ENCODE data around the gene PTPRR.

PTPRR gene

GRCh38 chr12:70907412-70907811, 13.1 kb downstream of the PTPRR start:
- H3K4me3 ChIP-seq (ENCODE audit: low read depth, low read length), result no peak overlapping the region

GRCh38 chr12:70895956-70896355, 24.6 kb downstream of the PTPRR start:
- TF ChIP-seq CTCF (IDR thresholded peaks at IDR 0.05; ENCODE audit: insufficient read depth, low read length, missing control alignments), result no peak
- H3K4me3 ChIP-seq (ENCODE audit: low read depth, low read length), result no peak overlapping the region
- CTCF ChIA-PET, result no interaction called here
- POLR2A ChIA-PET, result no interaction called here
- DNase-seq (ENCODE audit: low read depth, low spot score), result no peak

More at GRCh38 chr12:70907412-70907811, 13.1 kb downstream of the PTPRR start:
- no peak for DNase-seq (ENCODE audit: low read depth, low spot score)
- CTCF ChIA-PET, result no interaction called here
- POLR2A ChIA-PET, result no interaction called here
- TF ChIP-seq CTCF (IDR thresholded peaks at IDR 0.05; ENCODE audit: insufficient read depth, low read length, missing control alignments), result no peak

- CTCF ChIA-PET, result no interaction called here
Measured at GRCh38 chr12:70892593-70892992, 27.9 kb downstream of the PTPRR start.

GRCh38 chr12:70890895-70891832, 29.4 kb downstream of the PTPRR start:
- ChIA-PET POLR2A (no interaction called here), CTCF (no interaction called here)
- no peak for DNase-seq (ENCODE audit: low read depth, low spot score)
- H3K4me3 ChIP-seq (ENCODE audit: low read depth, low read length), result no peak overlapping the region
- no peak for TF ChIP-seq CTCF (IDR thresholded peaks at IDR 0.05; ENCODE audit: insufficient read depth, low read length, missing control alignments)

More at GRCh38 chr12:70892593-70892992, 27.9 kb downstream of the PTPRR start:
- no peak overlapping the region for H3K4me3 ChIP-seq (ENCODE audit: low read depth, low read length)
- TF ChIP-seq CTCF (IDR thresholded peaks at IDR 0.05; ENCODE audit: insufficient read depth, low read length, missing control alignments), result no peak
- POLR2A ChIA-PET, result no interaction called here
- DNase-seq (ENCODE audit: low read depth, low spot score), result no peak

- ChIA-PET CTCF (no interaction called here), POLR2A (no interaction called here)
- TF ChIP-seq CTCF (IDR thresholded peaks at IDR 0.05; ENCODE audit: insufficient read depth, low read length, missing control alignments), result no peak
- no peak overlapping the region for H3K4me3 ChIP-seq (ENCODE audit: low read depth, low read length)
- no peak for DNase-seq (ENCODE audit: low read depth, low spot score)
Measured at GRCh38 chr12:70885956-70886355, 34.6 kb downstream of the PTPRR start.

GRCh38 chr12:70883855-70884254, 36.7 kb downstream of the PTPRR start:
- TF ChIP-seq CTCF (IDR thresholded peaks at IDR 0.05; ENCODE audit: insufficient read depth, low read length, missing control alignments), result no peak
- H3K4me3 ChIP-seq (ENCODE audit: low read depth, low read length), result no peak overlapping the region
- no peak for DNase-seq (ENCODE audit: low read depth, low spot score)
- ChIA-PET CTCF (no interaction called here), POLR2A (no interaction called here)
